ENCODE measurements around the gene CHSY1.

CHSY1 gene

GRCh38 chr15:101209285-101209845 lies 42.5 kb downstream of the CHSY1 start:
- no peak for DNase-seq

GRCh38 chr15:101207867-101208288 lies 44.0 kb downstream of the CHSY1 start:
- DNase-seq, result peak in 1 of 2 donors; percentile 61

- DNase-seq, result peak; percentile 42 to 52
These were observed 45.7 kb downstream of the CHSY1 start for GRCh38 chr15:101206176-101206591.

GRCh38 chr15:101204739-101205535 lies 46.9 kb downstream of the CHSY1 start:
- DNase-seq, result no peak

GRCh38 chr15:101203607-101204189 lies 48.1 kb downstream of the CHSY1 start:
- no peak for DNase-seq

- DNase-seq, result no peak
These were observed 48.7 kb downstream of the CHSY1 start for GRCh38 chr15:101203029-101203573.

- peak in 1 of 2 donors; percentile 73 for DNase-seq
These were observed 50.3 kb downstream of the CHSY1 start for GRCh38 chr15:101201411-101202174.

GRCh38 chr15:101200181-101200580 lies 51.7 kb downstream of the CHSY1 start:
- no peak for DNase-seq

- no peak for DNase-seq
These were observed 53.0 kb downstream of the CHSY1 start for GRCh38 chr15:101198800-101199199.

- DNase-seq, result no peak
These were observed 53.7 kb downstream of the CHSY1 start for GRCh38 chr15:101198031-101198575.

- no peak for DNase-seq
These were observed 57.2 kb downstream of the CHSY1 start for GRCh38 chr15:101194546-101195125.

- DNase-seq, result no peak
These were observed 57.9 kb downstream of the CHSY1 start for GRCh38 chr15:101193806-101194545.

- no peak for DNase-seq
These were observed 58.7 kb downstream of the CHSY1 start for GRCh38 chr15:101193120-101193644.

GRCh38 chr15:101192081-101192480 lies 59.8 kb downstream of the CHSY1 start:
- DNase-seq, result no peak

- no peak for DNase-seq
These were observed 60.6 kb downstream of the CHSY1 start for GRCh38 chr15:101191242-101191641.

- DNase-seq, result no peak
These were observed 61.7 kb downstream of the CHSY1 start for GRCh38 chr15:101190092-101190595.

- DNase-seq, result no peak
These were observed 62.3 kb downstream of the CHSY1 start for GRCh38 chr15:101189409-101190091.

- DNase-seq, result no peak
These were observed 63.0 kb downstream of the CHSY1 start for GRCh38 chr15:101188637-101189408.

GRCh38 chr15:101187820-101188636 lies 63.8 kb downstream of the CHSY1 start:
- no peak for DNase-seq

Data from CD4-positive, alpha-beta T cell treated with Interleukin-1 beta for 1 hour (primary cell).